Left ventricle myocardium inferior (tissue), 1 donor: ENCODE results near the gene TEX264. TPM values are rescaled to one million over a fixed set of nuclear protein-coding genes. Genes with fewer than 3 reads are reported as not detected.

Experiments used
- DNase-seq: peaks from one replicate; pipeline ENCODE4 v3.0.0-alpha.2; 2020
- H3K27ac ChIP-seq: fragments of 200-600 bp; replicated peaks from 2 replicates; pipeline ENCODE4 v1.8.0; 2021
- H3K27me3 ChIP-seq: fragments of 200-600 bp; 2 replicates; pipeline ENCODE4 v1.8.0; 2021; ENCODE audit warnings: low read depth
- H3K36me3 ChIP-seq: fragments of 200-600 bp; 2 replicates; pipeline ENCODE4 v1.8.0; 2021
- H3K4me1 ChIP-seq: fragments of 200-600 bp; 2 replicates; pipeline ENCODE4 v1.8.0; 2021
- H3K4me3 ChIP-seq: fragments of 200-600 bp; 2 replicates; pipeline ENCODE4 v1.8.0; 2021; ENCODE audit warnings: mild to moderate bottlenecking, moderate library complexity
- H3K9me3 ChIP-seq: fragments of 200-600 bp; replicated peaks from 2 replicates; pipeline ENCODE4 v1.8.0; 2021
- CTCF ChIP-seq: fragments of 200-600 bp; IDR thresholded peaks from 2 replicates; pipeline ENCODE4 v1.8.0; 2021; ENCODE audit warnings: antibody characterized with exemption, mild to moderate bottlenecking, borderline replicate concordance
- intact Hi-C: fragments of 100-400 bp; cut with micrococcal nuclease; formaldehyde crosslinking; loops from one replicate; pipeline ENCODE4 v1.11.0; 2022
- total RNA-seq: library from RNA; stranded (reverse); fragmentation: NEBNext Ultra II Directional; extraction: Animal tissue kit (Norgen Biotek cat#: 25700); gene quantifications from one replicate; pipeline ENCODE4 v1.2.1, GENCODE V29; 2021
- donor health status: DM: no; HTN: yes; CAD: no; lungs with severe emphysema.

TEX264 gene
- total RNA-seq, 1 donor from 2014 or later, result 33.9 TPM

DNA sequence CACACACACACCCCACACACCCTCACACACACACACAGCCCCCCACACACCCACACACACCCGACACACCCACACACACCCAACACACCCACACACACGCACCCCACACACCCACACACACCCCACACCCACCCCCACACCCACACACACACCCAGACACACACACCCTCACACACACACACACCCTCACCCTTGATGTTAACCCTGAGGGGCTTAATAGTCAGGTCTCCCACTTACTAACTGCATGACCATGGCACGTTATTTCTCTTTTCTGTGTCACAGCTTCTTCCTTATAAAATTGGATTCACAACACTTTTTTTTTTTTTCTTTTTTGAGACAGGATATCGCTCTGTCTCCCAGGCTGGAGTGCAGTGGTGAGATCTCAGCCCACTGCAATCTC lies 38.6 kb downstream of the TEX264 start:
- Histone ChIP-seq H3K36me3 (peaks cover 5% of the 10 kb centered on the region), H3K27me3 (no peaks in the 10 kb centered on the region), H3K4me3 (no peak overlapping the region), H3K4me1 (peaks cover 15% of the 10 kb centered on the region), H3K9me3 (no peaks in the 10 kb centered on the region), H3K27ac (no peak overlapping the region)
- DNase-seq, result no peak
- intact Hi-C loops, result no loop called here
- TF ChIP-seq CTCF, result no peak

DNA sequence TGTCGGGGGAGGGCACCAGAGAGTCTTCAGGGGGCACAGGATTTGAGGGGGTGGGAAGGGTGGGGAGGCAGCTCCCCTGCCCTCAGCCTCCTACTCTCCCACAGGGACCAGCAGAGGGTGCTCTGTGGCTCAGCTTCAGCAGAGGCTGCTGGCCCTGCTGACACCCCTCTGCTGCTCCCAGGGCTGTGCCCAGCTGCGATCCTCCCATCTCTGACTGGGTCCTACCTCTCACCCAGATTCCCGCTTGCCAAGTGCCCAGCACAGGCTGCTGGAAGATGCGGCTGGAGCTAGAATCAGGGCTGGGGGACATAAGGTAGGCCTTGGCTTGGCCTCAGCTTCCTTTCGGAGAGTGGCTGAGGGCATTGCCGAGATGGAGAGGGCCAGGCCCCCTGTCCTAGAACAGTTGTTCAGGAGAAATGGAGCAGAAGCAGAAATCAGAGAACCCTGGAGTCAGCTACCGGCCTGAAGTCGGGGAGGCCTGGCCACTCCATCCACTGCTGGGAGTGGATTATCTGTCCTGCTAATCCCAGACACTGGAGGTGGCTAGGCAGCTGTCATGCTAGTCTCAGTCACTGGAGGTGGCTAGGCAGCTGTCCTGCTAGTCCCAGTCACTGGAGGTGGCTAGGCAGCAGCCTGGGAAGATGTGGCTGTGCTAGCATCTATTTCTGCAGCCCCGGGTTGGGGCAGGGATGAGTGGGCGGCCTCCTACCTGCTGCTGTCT lies 39.7 kb downstream of the TEX264 start:
- no peaks in the 10 kb centered on the region for H3K27me3 ChIP-seq
- H3K9me3 ChIP-seq, result no peaks in the 10 kb centered on the region
- H3K4me3 ChIP-seq, result no peak overlapping the region
- intact Hi-C loops, result no loop called here
- no peak for TF ChIP-seq CTCF
- no peak overlapping the region for H3K27ac ChIP-seq
- H3K4me1 ChIP-seq, result peaks cover 15% of the 10 kb centered on the region
- no peak for DNase-seq
- no peaks in the 10 kb centered on the region for H3K36me3 ChIP-seq

DNA sequence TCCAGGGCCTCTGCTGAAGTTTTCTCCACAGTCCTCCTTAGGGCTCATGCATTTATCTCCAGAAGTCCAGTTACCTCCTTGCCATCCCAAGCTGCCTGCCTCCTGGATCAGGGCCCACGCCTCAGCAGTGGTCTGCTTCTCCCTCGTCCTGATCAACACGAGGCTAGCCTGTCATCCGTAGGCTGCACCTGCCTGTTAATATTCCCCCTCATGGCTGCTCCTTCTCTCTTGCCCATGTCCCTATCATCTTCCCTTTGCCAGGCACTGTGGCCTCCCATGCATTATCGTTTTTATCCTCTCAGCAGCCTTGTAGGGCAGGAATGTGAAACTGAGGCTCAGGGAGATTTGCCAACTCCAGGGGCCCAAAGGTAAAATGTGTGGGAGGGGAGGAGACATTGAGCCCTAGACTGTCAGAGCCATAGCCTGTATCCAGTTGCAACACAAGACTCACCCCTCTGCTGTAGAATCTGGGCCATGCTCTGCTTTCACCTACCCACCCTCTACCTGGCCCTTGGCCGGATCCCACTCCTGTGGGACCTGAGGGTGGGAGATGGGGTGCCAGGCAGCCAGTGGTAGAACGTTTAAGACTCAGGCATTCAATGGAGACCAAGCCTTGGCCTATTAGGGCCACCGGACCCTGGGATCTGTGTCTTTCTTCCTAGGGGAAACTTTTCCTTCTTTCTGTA lies 40.4 kb downstream of the TEX264 start:
- no peak overlapping the region for H3K4me3 ChIP-seq
- intact Hi-C loops, result no loop called here
- no peaks in the 10 kb centered on the region for H3K27me3 ChIP-seq
- H3K4me1 ChIP-seq, result peaks cover 10% of the 10 kb centered on the region
- H3K9me3 ChIP-seq, result no peaks in the 10 kb centered on the region
- H3K27ac ChIP-seq, result no peak overlapping the region
- H3K36me3 ChIP-seq, result no peaks in the 10 kb centered on the region
- DNase-seq, result no peak
- TF ChIP-seq CTCF, result no peak

DNA sequence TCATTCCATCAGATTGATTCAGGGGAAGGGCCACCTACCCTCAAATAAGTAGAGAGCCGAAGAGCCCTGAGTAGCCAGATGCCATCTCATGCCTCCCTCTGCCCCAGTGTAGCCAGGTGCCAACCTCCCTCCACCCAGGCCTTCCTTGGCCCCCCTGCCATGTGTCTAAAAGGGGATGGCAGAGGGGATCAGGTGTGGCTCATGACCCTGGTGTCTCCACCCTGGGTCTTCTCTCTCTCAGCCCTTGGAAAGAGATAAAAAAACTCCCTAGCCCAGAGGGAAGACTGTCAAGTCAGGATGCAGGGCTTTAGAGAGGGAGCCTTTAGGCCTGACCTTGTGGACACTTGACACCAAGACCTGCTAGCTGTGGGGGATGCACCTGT lies 41.0 kb downstream of the TEX264 start:
- Histone ChIP-seq H3K4me3 (no peak overlapping the region), H3K4me1 (peaks cover 6% of the 10 kb centered on the region), H3K27ac (no peak overlapping the region), H3K27me3 (no peaks in the 10 kb centered on the region), H3K9me3 (no peaks in the 10 kb centered on the region), H3K36me3 (no peaks in the 10 kb centered on the region)
- intact Hi-C loops, result no loop called here
- DNase-seq, result no peak
- TF ChIP-seq CTCF, result no peak

DNA sequence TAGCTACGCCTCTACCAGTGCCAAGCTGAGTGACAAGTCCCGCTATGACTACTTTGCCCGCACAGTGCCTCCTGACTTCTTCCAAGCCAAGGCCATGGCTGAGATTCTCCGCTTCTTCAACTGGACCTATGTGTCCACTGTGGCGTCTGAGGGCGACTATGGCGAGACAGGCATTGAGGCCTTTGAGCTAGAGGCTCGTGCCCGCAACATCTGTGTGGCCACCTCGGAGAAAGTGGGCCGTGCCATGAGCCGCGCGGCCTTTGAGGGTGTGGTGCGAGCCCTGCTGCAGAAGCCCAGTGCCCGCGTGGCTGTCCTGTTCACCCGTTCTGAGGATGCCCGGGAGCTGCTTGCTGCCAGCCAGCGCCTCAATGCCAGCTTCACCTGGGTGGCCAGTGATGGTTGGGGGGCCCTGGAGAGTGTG lies 41.5 kb downstream of the TEX264 start:
- peaks cover under 1% of the 10 kb centered on the region for H3K4me1 ChIP-seq
- H3K9me3 ChIP-seq, result no peaks in the 10 kb centered on the region
- DNase-seq, result no peak
- H3K4me3 ChIP-seq, result no peak overlapping the region
- intact Hi-C loops, result no loop called here
- no peaks in the 10 kb centered on the region for H3K36me3 ChIP-seq
- no peak overlapping the region for H3K27ac ChIP-seq
- no peak for TF ChIP-seq CTCF
- no peaks in the 10 kb centered on the region for H3K27me3 ChIP-seq
